ENCODE measurements around the gene PDE8B.

- TF ChIP-seq, protein P1, sequence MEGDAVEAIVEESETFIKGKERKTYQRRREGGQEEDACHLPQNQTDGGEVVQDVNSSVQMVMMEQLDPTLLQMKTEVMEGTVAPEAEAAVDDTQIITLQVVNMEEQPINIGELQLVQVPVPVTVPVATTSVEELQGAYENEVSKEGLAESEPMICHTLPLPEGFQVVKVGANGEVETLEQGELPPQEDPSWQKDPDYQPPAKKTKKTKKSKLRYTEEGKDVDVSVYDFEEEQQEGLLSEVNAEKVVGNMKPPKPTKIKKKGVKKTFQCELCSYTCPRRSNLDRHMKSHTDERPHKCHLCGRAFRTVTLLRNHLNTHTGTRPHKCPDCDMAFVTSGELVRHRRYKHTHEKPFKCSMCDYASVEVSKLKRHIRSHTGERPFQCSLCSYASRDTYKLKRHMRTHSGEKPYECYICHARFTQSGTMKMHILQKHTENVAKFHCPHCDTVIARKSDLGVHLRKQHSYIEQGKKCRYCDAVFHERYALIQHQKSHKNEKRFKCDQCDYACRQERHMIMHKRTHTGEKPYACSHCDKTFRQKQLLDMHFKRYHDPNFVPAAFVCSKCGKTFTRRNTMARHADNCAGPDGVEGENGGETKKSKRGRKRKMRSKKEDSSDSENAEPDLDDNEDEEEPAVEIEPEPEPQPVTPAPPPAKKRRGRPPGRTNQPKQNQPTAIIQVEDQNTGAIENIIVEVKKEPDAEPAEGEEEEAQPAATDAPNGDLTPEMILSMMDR (optimal IDR thresholded peaks at IDR 0.05 in 1 of 3, IDR thresholded peaks at IDR 0.05 in 1 of 3, conservative IDR thresholded peaks at IDR 0.05 in 1 of 3; ENCODE audit: extremely low read depth in 1 of 3, insufficient read depth in 2 of 3, low read length in 3 of 3), result no peak
- no peak for TF ChIP-seq EZH2 (IDR thresholded peaks at IDR 0.05; ENCODE audit: low read length)
These were observed 157.9 kb downstream of the PDE8B start for GRCh38 chr5:77368367-77368766.

Data from keratinocyte (primary cell).